Measurements from ENCODE around the gene SLC15A1.

The SLC15A1 gene

GRCh38 chr13:98743377-98743776, 9.1 kb downstream of the SLC15A1 start:
- DNase-seq (ENCODE audit: extremely low spot score): no peak
- no peak for TF ChIP-seq CTCF (IDR thresholded peaks at IDR 0.05; ENCODE audit: control extremely low read depth, extremely low read depth, low read depth, missing control alignments)
- ChIA-PET CTCF (interaction anchor here (1.7 kb wide), 1 partner anchor 20 kb away, joined by 4 read pairs; no protein-coding TSS in a partner anchor), POLR2A (no interaction called here)

GRCh38 chr13:98742961-98743360, 9.5 kb downstream of the SLC15A1 start:
- DNase-seq (ENCODE audit: extremely low spot score): no peak
- TF ChIP-seq CTCF (IDR thresholded peaks at IDR 0.05; ENCODE audit: control extremely low read depth, extremely low read depth, low read depth, missing control alignments): no peak
- ChIA-PET CTCF (interaction anchor here (1.7 kb wide), 1 partner anchor 20 kb away, joined by 4 read pairs; no protein-coding TSS in a partner anchor), POLR2A (no interaction called here)

DNA sequence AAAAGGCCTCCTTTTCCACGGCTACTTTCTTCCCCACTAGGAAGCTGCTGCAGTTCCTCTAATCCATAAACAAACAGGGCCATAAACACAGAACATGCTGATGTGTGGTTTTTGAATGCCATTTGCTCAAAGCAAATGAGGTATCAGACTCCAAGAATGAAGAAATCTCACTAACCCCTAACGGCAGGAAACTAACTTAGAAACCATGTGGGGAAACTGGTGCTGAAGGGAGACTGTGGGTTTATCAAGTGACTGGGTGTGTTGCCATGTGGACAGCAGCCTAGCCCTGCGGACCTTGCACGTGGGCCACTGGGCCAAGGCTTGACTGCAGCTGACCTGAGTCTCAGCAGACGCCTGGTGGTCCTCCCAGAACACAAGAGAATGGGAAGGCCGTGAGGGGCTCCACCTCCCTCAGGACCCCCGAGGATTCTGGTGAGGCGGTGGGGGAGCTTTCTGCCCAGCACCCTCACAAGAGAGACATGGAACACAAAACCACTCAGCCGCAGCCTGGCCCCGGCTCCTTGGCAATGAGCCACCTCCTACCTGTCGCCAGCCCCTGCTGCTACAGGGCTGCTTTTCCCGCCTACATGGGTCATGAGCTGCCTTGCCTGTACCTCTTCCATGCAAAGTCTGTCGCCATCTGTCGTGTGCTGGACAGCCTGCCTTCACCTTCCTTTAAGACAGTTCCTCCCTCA, 10.6 kb downstream of the SLC15A1 start:
- no peak for DNase-seq (ENCODE audit: extremely low spot score)

DNA sequence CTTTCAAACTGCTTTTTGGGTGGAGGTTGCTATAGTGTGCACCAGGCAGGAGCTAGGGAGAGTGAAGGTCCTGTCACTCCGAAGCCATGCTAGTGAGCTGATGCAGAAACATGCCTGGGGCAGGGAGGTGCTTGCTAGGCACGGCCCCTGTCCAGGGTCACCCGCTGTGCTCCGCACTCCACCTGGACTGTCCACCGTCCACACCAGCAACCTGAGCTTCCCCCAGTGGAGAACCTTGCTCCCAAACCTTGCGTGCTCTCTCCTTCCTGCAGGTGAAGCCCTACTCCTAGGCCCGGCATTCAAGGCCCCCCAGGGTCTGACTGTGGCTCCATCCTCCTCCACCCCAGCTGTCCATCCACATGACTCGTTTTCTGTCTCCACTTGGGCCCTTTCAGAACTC, 12.3 kb downstream of the SLC15A1 start:
- CTCF ChIA-PET: no interaction called here
- POLR2A ChIA-PET: no interaction called here
- DNase-seq (ENCODE audit: extremely low spot score): no peak
- TF ChIP-seq CTCF (IDR thresholded peaks at IDR 0.05; ENCODE audit: control extremely low read depth, extremely low read depth, low read depth, missing control alignments): no peak

More for the DNA sequence above, 10.6 kb downstream of the SLC15A1 start:
- CTCF ChIA-PET: no interaction called here
- POLR2A ChIA-PET: no interaction called here
- no peak for TF ChIP-seq CTCF (IDR thresholded peaks at IDR 0.05; ENCODE audit: control extremely low read depth, extremely low read depth, low read depth, missing control alignments)

- ChIA-PET CTCF (no interaction called here), POLR2A (no interaction called here)
- no peak for TF ChIP-seq CTCF (IDR thresholded peaks at IDR 0.05; ENCODE audit: control extremely low read depth, extremely low read depth, low read depth, missing control alignments)
- DNase-seq (ENCODE audit: extremely low spot score): no peak
Observed at GRCh38 chr13:98738993-98739392, 13.5 kb downstream of the SLC15A1 start.

GRCh38 chr13:98738213-98738612, 14.3 kb downstream of the SLC15A1 start:
- no peak for TF ChIP-seq CTCF (IDR thresholded peaks at IDR 0.05; ENCODE audit: control extremely low read depth, extremely low read depth, low read depth, missing control alignments)
- DNase-seq (ENCODE audit: extremely low spot score): no peak
- ChIA-PET CTCF (no interaction called here), POLR2A (no interaction called here)
